ENCODE data around the gene TRPM2. TPM values are rescaled to one million over a fixed set of nuclear protein-coding genes. Genes with fewer than 3 reads are reported as not detected.
"Not testable (repeated sequence)": the region's sequence is repeated elsewhere in the genome, so short reads cannot be mapped to it uniquely, and the experiment has no call there.

The TRPM2 gene
- polyA plus RNA-seq, 4 donors: 0.55 to 1.5 (median 0.77) TPM

- DNase-seq (ENCODE audit: low read depth in 4 of 4, low spot score in 3 of 4): no peak
Measured at GRCh38 chr21:44333509-44334328, 19.7 kb upstream of the TRPM2 start.

GRCh38 chr21:44334329-44335030 is 18.9 kb upstream of the TRPM2 start:
- DNase-seq (ENCODE audit: low read depth in 4 of 4, low spot score in 3 of 4): no peak

DNA sequence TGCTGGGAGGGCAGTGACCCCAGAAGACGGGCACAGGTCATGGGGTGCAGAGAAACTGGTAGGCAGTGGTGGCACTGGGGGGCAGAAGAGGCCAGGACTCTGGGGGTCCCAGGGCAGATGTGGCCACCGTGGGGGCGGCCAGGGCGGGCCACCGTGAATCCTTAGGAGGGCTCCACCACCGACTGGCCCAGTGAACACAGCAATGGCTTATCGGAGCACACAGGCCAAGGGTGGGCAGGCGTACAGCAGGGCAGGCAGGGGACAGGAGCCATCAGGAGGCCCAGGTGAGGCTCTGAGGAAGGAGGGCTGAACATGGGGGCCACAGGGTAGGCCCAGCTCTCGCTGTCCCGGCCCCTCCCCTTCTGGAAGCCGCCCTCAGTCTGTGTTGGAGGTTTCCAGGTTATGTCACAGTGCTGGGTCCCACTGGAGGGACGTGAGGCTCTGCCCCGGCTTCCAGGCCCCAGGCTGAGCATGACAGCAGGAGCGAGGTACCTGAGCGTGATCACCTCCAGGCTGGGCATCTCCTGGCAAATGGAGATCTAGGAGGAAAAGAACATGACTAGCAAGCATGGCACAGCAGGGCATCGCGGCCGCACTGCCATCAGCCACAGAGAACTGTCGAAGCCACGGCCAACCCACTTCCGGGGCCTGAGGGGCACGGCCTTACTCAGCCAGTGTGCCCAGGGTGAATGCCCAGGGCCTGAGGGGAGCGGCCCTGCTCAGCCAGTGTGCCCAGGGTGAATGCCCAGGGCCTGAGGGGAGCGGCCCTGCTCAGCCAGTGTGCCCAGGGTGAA is 18.0 kb upstream of the TRPM2 start:
- no peak for DNase-seq (ENCODE audit: low read depth in 4 of 4, low spot score in 3 of 4)

GRCh38 chr21:44337449-44337848 is 16.0 kb upstream of the TRPM2 start:
- no peak for DNase-seq (ENCODE audit: low read depth in 4 of 4, low spot score in 3 of 4)

DNA sequence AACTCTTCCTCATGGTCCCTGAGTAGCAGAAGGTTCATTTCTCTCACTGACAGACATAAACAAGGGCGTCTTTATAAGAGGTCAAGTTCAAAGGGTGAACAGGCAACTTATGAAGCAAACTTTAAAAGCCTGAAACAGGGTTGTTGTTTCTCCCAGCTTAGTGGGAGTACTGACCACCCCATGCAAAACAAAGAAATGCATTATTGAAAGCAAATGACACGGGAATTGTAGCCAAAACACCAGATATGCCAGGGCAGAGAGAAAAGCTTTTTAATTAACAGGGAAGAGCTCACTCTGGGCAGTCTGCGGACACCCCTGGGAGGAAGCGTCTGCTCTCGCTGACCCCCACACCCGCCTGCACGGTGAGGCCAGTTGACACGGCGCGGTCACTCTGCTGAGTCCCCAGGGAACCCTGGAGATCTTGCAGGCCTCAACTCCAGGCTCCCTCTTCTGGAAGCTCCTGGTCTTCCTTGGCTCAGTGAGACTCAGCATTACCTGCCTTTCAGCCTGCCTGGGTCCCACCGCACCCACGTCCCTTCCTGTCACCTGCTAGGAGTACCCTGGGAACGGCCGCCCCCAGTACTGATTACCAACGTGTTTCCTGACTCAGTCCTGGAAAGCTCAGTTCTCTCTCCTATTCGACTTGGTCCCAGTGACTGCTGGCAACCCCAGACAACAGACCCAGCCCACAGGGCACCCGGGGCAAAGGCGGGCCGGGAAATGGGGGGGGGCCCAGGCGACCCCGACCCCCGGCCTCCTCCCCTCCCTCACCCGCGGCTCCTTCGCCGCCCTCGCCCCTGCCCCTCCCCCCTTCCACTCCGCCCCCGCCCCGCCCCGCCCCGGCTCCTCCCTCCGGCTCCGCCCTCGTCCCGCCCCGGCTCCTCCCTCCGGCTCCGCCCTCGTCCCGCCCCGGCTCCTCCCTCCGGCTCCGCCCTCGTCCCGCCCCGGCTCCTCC is 15.2 kb upstream of the TRPM2 start:
- DNase-seq (ENCODE audit: low read depth in 4 of 4, low spot score in 3 of 4): peak; percentile 37 to 51 (median 44)

DNA sequence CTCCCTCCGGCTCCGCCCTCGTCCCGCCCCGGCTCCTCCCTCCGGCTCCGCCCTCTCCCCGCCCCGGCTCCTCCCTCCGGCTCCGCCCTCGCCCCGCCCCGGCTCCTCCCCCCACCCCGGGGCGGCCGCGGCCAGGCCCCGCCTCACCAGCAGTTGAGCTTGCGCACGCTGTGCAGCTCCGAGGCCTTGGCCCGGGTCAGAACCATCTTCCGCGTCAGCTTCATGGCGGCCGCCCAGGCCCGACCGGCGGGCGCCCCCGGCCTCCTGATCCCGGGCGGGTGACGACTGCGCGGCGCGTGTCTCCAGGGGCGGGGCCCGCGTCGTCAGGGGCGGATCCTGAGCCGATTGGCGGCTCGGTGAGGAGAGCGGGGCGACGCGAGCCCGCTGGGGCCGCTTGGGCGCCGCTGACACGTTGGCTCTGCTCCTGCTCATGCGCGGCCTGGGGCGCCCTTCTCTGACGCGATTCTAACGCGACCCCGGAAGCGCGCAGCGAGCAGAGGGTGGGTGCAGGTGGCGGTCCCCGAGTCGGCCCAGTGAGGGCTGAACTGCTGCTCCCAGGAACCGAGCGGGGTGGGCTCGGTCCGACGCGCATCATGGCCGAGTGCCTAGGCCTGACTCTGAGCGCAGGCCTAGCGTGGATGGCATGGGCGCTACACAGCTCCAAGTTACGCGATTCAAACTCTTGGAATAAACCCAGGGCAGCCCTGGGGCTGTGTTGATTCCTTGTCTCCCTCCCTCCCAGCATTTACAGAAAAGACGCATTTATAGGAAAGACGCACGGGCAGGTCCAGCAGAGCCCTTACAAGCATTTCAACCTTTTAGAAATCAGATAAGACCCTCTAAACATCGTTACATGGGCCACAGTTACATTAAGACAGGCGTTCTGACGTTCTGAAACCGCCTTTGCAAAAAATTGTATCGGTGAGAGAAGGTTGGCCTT is 14.2 kb upstream of the TRPM2 start, which contains the start of gene CFAP410:
Gene CFAP410 (minus strand): TSS at position 420 of the 940 bp plus-strand sequence. CDS start 196 bp downstream, at position 224.
- peak; percentile 86 to 91 (median 88) for DNase-seq (ENCODE audit: low read depth in 4 of 4, low spot score in 3 of 4)

DNA sequence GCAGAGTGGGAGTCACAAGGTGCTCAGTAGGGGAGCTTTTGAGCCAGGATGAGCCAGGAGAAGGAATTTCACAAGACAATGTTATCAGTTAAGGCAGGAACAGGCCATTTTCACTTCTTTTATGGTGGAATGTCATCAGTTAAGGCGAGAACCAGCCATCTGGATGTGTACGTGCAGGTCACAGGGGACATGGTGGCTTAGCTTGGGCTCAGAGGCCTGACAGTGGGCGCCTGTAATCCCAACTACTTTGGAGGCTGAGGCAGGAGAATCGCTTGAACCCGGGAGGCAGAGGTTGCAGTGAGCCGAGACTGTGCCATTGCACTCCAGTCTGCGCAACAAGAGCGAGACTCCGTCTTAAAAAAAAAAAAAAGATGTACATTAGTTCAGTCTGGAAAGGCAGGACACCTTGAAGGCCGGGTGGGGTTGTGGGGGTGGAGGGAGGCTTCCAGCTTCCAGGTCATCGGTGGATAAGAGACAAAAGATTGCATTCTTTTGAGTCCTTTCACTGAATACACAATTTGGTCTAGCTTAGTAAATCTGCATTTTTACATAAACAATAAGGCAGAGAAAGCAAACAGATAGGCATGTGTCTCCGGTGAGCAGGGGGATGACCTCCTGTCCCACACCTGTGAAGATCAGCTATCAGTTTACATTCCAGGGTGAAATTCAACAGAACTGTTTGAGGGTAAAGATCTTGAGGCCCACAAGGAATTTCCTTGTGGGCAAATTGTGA is 11.5 kb upstream of the TRPM2 start:
- DNase-seq (ENCODE audit: low read depth in 4 of 4, low spot score in 3 of 4): not testable (repeated sequence)

DNA sequence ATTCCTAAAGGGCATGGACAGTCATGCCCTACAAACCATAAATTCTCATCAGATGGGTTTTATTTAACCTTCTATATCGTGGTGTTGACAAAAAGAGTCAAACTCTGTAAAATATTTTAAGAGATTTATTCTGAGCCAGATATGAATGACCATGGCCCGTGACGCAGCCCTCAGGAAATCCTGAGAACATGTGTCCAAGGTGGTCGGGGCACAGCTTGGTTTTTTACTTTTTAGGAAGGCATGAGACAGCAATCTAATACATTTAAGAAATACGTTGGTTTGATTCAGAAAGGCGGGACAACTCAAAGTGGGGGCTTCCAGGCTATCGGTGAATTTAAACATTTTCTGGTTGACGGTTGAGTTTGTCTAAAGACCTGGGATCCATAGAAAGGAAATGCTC is 10.4 kb upstream of the TRPM2 start:
- DNase-seq (ENCODE audit: low read depth in 4 of 4, low spot score in 3 of 4): not testable (repeated sequence)

DNA sequence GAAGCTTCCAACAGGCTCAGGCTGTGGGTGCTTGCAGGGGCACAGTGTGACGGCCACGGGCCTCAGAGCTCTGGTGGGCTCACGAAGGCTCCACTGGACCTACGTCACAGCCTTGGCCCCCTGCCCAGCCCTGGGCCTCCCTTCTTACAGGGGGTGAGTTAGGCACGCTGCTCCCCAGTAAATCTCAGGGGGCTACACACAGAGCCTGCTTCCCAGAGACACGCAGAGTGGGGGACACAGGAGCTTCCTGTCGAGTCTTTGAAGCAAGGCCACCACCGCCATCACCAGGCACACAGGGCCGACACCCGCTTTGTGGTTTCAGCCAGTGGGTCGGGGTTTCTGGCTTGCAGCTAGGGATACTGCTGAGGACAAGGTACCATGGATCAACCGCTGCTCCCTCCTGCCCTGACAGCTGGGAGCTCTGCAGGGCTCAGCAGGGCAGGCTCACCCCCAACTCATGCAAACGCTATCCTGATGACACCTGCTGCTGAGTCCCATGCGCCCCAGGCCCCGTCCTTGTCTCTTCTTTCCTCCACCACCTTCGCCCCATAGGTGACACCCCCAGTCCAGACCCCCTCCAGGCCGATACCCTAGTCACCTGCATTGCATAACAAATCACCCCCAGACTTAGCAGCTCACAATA is 8.8 kb upstream of the TRPM2 start:
- no peak for DNase-seq (ENCODE audit: low read depth in 4 of 4, low spot score in 3 of 4)

DNA sequence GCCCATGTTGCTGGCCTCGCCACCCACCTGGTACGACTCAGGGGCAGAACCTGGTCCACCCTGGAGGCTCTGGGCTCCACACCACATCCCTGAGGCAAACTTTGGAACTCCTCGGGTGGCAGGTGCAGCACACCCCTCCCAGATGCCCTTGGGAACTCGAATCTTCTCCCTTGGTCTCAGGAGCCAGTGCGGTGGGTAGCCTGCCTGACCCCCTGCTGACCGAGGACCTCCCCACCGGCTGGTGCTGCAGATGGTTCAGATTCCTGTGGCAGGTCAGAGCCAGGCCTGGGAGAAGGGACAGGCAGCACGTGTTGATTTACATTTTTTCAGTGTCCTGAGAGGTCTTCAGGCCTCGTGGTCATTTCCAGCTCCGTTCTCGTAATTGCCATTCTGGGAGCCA is 7.9 kb upstream of the TRPM2 start:
- no peak for DNase-seq (ENCODE audit: low read depth in 4 of 4, low spot score in 3 of 4)

GRCh38 chr21:44347911-44348451 is 5.4 kb upstream of the TRPM2 start:
- no peak for DNase-seq (ENCODE audit: low read depth in 4 of 4, low spot score in 3 of 4)

DNA sequence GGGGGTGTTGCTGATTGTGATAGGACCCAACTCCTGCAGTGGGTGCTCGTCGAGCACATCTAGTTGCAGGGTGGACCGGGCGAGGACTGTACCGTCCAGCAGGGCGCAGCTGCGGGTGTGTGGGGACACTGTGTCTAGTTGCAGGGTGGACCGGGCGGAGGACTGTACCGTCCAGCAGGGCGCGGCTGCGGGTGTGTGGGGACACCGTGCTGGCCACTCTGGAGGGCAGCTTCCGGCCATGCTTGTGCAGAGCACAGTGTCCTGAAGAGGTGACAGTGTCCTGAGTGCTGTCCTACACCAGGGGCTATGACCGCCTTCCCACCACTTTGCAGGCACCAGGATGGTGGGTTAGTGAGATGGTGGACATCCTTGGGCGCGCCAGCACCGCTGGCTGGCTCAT is 4.6 kb upstream of the TRPM2 start:
- no peak for DNase-seq (ENCODE audit: low read depth in 4 of 4, low spot score in 3 of 4)

- no peak for DNase-seq (ENCODE audit: low read depth in 4 of 4, low spot score in 3 of 4)
Measured at GRCh38 chr21:44349416-44349846, 4.0 kb upstream of the TRPM2 start.

- DNase-seq (ENCODE audit: low read depth in 4 of 4, low spot score in 3 of 4): no peak
Measured at GRCh38 chr21:44349847-44350772, 3.3 kb upstream of the TRPM2 start.

GRCh38 chr21:44350773-44351481 is 2.5 kb upstream of the TRPM2 start:
- no peak for DNase-seq (ENCODE audit: low read depth in 4 of 4, low spot score in 3 of 4)
